ENCODE measurements around the gene RHOT2.

- no peak for TF ChIP-seq POLR2A (IDR thresholded peaks at IDR 0.05; ENCODE audit: low read depth, low read length)
- no peak for TF ChIP-seq POLR2AphosphoS5 (IDR thresholded peaks at IDR 0.05; ENCODE audit: low read depth, low read length)
These were observed 21.9 kb upstream of the RHOT2 start for GRCh38 chr16:645852-646678.

Data from GM12891 (cell line).